ENCODE data around the gene CDKN2D. TPM values are rescaled to one million over a fixed set of nuclear protein-coding genes. Genes with fewer than 3 reads are reported as not detected.

Gene CDKN2D
- total RNA-seq, 2 donors from 2014 or later = 3.7 to 8.2 TPM

GRCh38 chr19:10567656-10568055, 1.1 kb downstream of the CDKN2D start:
- peak overlapping the region in 1 of 2 donors; percentile 82 for H3K4me3 ChIP-seq
- DNase-seq (ENCODE audit: low spot score) = no peak
- H3K27ac ChIP-seq = peak overlapping the region in 1 of 2 donors; percentile 86
- no peak for TF ChIP-seq POLR2A (IDR thresholded peaks at IDR 0.05)
- TF ChIP-seq CTCF (IDR thresholded peaks at IDR 0.05) = no peak
- no peak for TF ChIP-seq POLR2AphosphoS5 (IDR thresholded peaks at IDR 0.05)
- 44% methylated on average over 5 of the region's 5 CpGs for WGBS
- H3K36me3 ChIP-seq = no peaks in the 10 kb centered on the region
- no peaks in the 10 kb centered on the region for H3K9me3 ChIP-seq
- no peaks in the 10 kb centered on the region for H3K27me3 ChIP-seq (replicated peaks; ENCODE audit: insufficient read depth)
- peaks cover 16% of the 10 kb centered on the region for H3K4me1 ChIP-seq (replicated peaks)
- intact Hi-C loops (cut with DNase I) = loop anchor here (5.0 kb wide), 1 partner anchor 65 kb away; the partner anchor contains the start of gene KEAP1

- DNase-seq (ENCODE audit: low spot score) = no peak
- H3K27me3 ChIP-seq (replicated peaks; ENCODE audit: insufficient read depth) = no peaks in the 10 kb centered on the region
- H3K36me3 ChIP-seq = no peaks in the 10 kb centered on the region
- intact Hi-C loops (cut with DNase I) = loop anchor here (5.0 kb wide), 1 partner anchor 65 kb away; the partner anchor contains the start of gene KEAP1
- H3K27ac ChIP-seq = peak overlapping the region; percentile 83 to 86
- H3K4me3 ChIP-seq = peak overlapping the region in 1 of 2 donors; percentile 81
- WGBS = 68% methylated on average over 19 of the region's 19 CpGs
- TF ChIP-seq CTCF (IDR thresholded peaks at IDR 0.05) (no peak), POLR2A (IDR thresholded peaks at IDR 0.05) (no peak), POLR2AphosphoS5 (IDR thresholded peaks at IDR 0.05) (no peak)
- peaks cover 16% of the 10 kb centered on the region for H3K4me1 ChIP-seq (replicated peaks)
- no peaks in the 10 kb centered on the region for H3K9me3 ChIP-seq
Observed at GRCh38 chr19:10566658-10567410, 1.9 kb downstream of the CDKN2D start.

GRCh38 chr19:10566408-10566657, 2.4 kb downstream of the CDKN2D start:
- no peaks in the 10 kb centered on the region for H3K27me3 ChIP-seq (replicated peaks; ENCODE audit: insufficient read depth)
- H3K4me1 ChIP-seq (replicated peaks) = peaks cover 16% of the 10 kb centered on the region
- WGBS = 12% methylated on average over 4 of the region's 4 CpGs
- no peaks in the 10 kb centered on the region for H3K36me3 ChIP-seq
- peak overlapping the region; percentile 83 to 86 for H3K27ac ChIP-seq
- H3K9me3 ChIP-seq = no peaks in the 10 kb centered on the region
- intact Hi-C loops (cut with DNase I) = loop anchor here (5.0 kb wide), 1 partner anchor 64 kb away; the partner anchor contains the start of gene KEAP1
- no peak for DNase-seq (ENCODE audit: low spot score)
- TF ChIP-seq POLR2A (IDR thresholded peaks at IDR 0.05) (no peak), CTCF (IDR thresholded peaks at IDR 0.05) (no peak)
- peak overlapping the region; percentile 81 to 92 for H3K4me3 ChIP-seq

DNA sequence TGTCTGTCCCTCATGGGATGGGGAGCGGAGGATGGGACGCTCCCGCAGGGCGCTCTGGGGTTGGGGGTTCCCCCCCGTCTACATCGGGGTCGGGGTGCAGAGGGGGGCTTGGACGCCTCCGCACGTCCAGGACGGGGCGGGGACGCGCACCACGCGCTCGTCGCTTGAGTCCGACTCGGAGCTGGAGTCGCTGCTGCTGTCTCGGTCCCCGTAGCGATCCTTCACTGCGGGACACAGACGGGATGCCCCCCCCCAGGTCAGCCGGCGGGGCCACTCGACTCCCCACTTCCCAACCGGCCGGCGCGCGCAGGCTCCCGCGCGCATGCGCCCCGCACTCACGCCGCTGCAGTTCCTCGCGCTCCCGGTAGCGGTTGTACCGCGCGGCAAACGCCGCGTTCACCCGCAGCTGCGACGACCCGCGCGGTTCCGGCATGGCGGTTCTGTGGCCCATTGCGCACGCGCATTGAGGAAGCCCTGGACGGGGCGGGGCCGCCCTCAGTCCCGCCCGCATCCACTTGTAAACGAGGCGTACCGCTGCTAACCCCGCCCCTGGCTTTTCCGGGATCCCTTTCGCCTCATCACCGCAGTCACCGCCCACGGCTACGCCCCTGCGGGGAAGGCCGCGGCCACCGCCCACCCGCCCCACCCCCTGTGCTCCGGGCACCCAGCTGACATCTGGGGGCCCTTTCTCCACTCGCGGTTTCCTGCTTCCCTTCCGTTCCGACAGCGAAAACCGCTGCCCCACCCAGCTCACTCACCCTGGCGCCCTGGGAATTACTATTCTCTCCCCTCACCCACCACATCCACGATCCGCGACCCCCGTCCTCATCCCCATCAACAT, 3.0 kb downstream of the CDKN2D start, which contains the start of gene KRI1:
KRI1 (minus strand) TSS at position 444 of the 841 bp plus-strand sequence; CDS start at position 433, 11 bp downstream.
- Histone ChIP-seq H3K9me3 (no peaks in the 10 kb centered on the region), H3K36me3 (no peaks in the 10 kb centered on the region), H3K4me3 (peak within 1 kb of the TSS; percentile 81 to 92), H3K27me3 (replicated peaks; ENCODE audit: insufficient read depth) (no peaks in the 10 kb centered on the region), H3K27ac (peak within 1 kb of the TSS; percentile 83 to 86), H3K4me1 (replicated peaks) (peaks cover 16% of the 10 kb centered on the region)
- DNase-seq (ENCODE audit: low spot score) = peak; percentile 97
- intact Hi-C loops (cut with DNase I) = loop anchor here (5.0 kb wide), 1 partner anchor 63 kb away; the partner anchor contains the start of gene KEAP1
- peak; percentile 96 for TF ChIP-seq POLR2AphosphoS5 (IDR thresholded peaks at IDR 0.05)
- TF ChIP-seq POLR2A (IDR thresholded peaks at IDR 0.05) = peak; percentile 97
- TF ChIP-seq CTCF (IDR thresholded peaks at IDR 0.05) = peak in 2 of 4 experiments; percentile 58 to 66
- 1% methylated on average over 71 of the region's 94 CpGs for WGBS

All from prostate gland (tissue), 2 donors.